HepG2 (cell line): Measurements from ENCODE around the gene CEP63. TPM values are rescaled to one million over a fixed set of nuclear protein-coding genes. Genes with fewer than 3 reads are reported as not detected.

Experiments used
- ATAC-seq: fragments of 200-7000 bp; cut with Tn5 transposase; 3 replicates; pipeline ENCODE4 v1.9.1; 2020; ENCODE audit warnings: mild to moderate bottlenecking, moderate library complexity
- BruUV-seq: library from RNA; stranded (reverse); fragments of 400-500 nt; replicated peaks from 2 replicates; lab custom pipeline; 2021; lab: Mats Ljungman, UMichigan
- CTCF ChIA-PET: fragments of 300-600 bp; formaldehyde crosslinking; extraction: SDS; loops from one replicate; lab custom pipeline; 2021; ENCODE audit warnings: low total read pairs, inconsistent platforms, low intra/inter-chr PET ratio; lab: Yijun Ruan, JAX
- POLR2A ChIA-PET: fragments of 350-600 bp; sonication (Branson Sonifier 250); formaldehyde crosslinking; loops from one replicate; lab custom pipeline; 2020; ENCODE audit warnings: antibody characterized with exemption, inconsistent platforms; lab: Yijun Ruan, JAX
- DNase-seq: peaks from one replicate; pipeline ENCODE4 v3.0.0-alpha.2; 2015; ENCODE audit warnings: low spot score
- FAIRE-seq: peaks from 3 replicates; lab custom pipeline; 2011; peaks lifted over from hg19 to GRCh38; lab: Jason Lieb, UNC
- H2AFZ ChIP-seq: one replicate; pipeline ENCODE4 v1.6.1; 2011; ENCODE audit warnings: low read length, inconsistent platforms
- H3K27ac ChIP-seq: fragments of 300-600 bp; 3 replicates; pipeline ENCODE4 v1.8.0; 2011; ENCODE audit warnings: mixed run types, mild to moderate bottlenecking, mixed read lengths, low read length, inconsistent platforms; ENCODE audit not compliant: insufficient read depth; ENCODE audit errors: extremely low read length
- H3K27me3 ChIP-seq, 2 experiments: fragments of 200-600 bp in 1 of 2; 2 replicates in 1 of 2; 3 replicates in 1 of 2; pipeline versions ENCODE4 v1.6.0 to v1.8.0; 2011; ENCODE audit warnings: low read length in 2 of 2, mild to moderate bottlenecking in 2 of 2, moderate library complexity in 2 of 2, inconsistent platforms in 1 of 2; ENCODE audit not compliant: insufficient read depth in 2 of 2, control insufficient read depth in 1 of 2
- H3K36me3 ChIP-seq, 2 experiments: fragments of 200-600 bp in 1 of 2; replicated peaks in 1 of 2; 2 replicates in 1 of 2; 3 replicates in 1 of 2; pipeline versions ENCODE4 v1.5.1 to v1.8.0; 2011; ENCODE audit warnings: low read length in 2 of 2, inconsistent platforms in 1 of 2; ENCODE audit not compliant: insufficient read depth in 2 of 2, control insufficient read depth in 1 of 2
- H3K4me1 ChIP-seq: 2 replicates; pipeline ENCODE4 v1.5.1; 2012; ENCODE audit warnings: low read length, inconsistent platforms; ENCODE audit not compliant: insufficient read depth
- H3K4me2 ChIP-seq: 2 replicates; pipeline ENCODE4 v1.6.0; 2011; ENCODE audit warnings: low read depth, low read length, inconsistent platforms
- H3K4me3 ChIP-seq, 3 experiments: fragments of 200-600 bp in 1 of 3; sonication (generic), shearing (Covaris generic) in 1 of 3; replicated peaks in 1 of 3; 2 replicates each; pipeline ENCODE4 v1.5.1; 2011 to 2016; ENCODE audit warnings: low read length in 3 of 3, inconsistent platforms in 2 of 3, low read depth in 2 of 3, mild to moderate bottlenecking in 2 of 3, control low read depth in 1 of 3, mixed read lengths in 1 of 3; ENCODE audit not compliant: insufficient read depth in 1 of 3
- H3K79me2 ChIP-seq: one replicate; pipeline ENCODE4 v1.6.1; 2011; ENCODE audit warnings: low read length, inconsistent platforms; ENCODE audit not compliant: insufficient read depth
- H3K9ac ChIP-seq: 2 replicates; pipeline ENCODE4 v1.6.0; 2011; ENCODE audit warnings: mild to moderate bottlenecking, low read depth, low read length, inconsistent platforms; ENCODE audit not compliant: insufficient read depth
- H3K9me3 ChIP-seq: 2 replicates; pipeline ENCODE4 v1.5.1; 2012; ENCODE audit warnings: mild to moderate bottlenecking, low read length
- H4K20me1 ChIP-seq: 2 replicates; pipeline ENCODE4 v1.6.0; 2011; ENCODE audit warnings: inconsistent platforms, mild to moderate bottlenecking, low read length, moderate library complexity; ENCODE audit not compliant: insufficient read depth
- AFF4 ChIP-seq: sonication (generic); formaldehyde crosslinking; IDR thresholded peaks from 2 replicates; pipeline ENCODE4 v1.4.0; 2020; ENCODE audit warnings: missing genetic modification reagents
- ERF ChIP-seq: IDR thresholded peaks from 2 replicates; pipeline ENCODE4 v1.6.1; 2018; ENCODE audit warnings: missing biosample characterization, missing genetic modification reagents
- FOSL2 ChIP-seq: sonication (generic); formaldehyde crosslinking; IDR thresholded peaks from 2 replicates; pipeline ENCODE4 v1.4.0; 2020; ENCODE audit warnings: missing genetic modification reagents
- MED8 ChIP-seq: sonication (generic); formaldehyde crosslinking; IDR thresholded peaks from 2 replicates; pipeline ENCODE4 v1.8.1; 2023; ENCODE audit warnings: mild to moderate bottlenecking, missing genetic modification reagents; ENCODE audit not compliant: insufficient replicate concordance
- SKIL ChIP-seq: sonication (generic); formaldehyde crosslinking; IDR thresholded peaks from 2 replicates; pipeline ENCODE4 v1.8.0; 2022; ENCODE audit warnings: missing genetic modification reagents, mild to moderate bottlenecking, moderate library complexity, borderline replicate concordance
- TARDBP ChIP-seq: sonication (generic); formaldehyde crosslinking; IDR thresholded peaks from 2 replicates; pipeline ENCODE4 v1.8.0; 2022; ENCODE audit warnings: mild to moderate bottlenecking, missing genetic modification reagents
- YEATS4 ChIP-seq: sonication (generic); formaldehyde crosslinking; IDR thresholded peaks from 2 replicates; pipeline ENCODE4 v1.4.0; 2020; ENCODE audit warnings: missing genetic modification reagents, borderline replicate concordance
- ZNF24 ChIP-seq: fragments of 450-650 bp; IDR thresholded peaks from 2 replicates; pipeline ENCODE4 v1.6.1; 2017; ENCODE audit warnings: antibody characterized with exemption, mild to moderate bottlenecking
- ZNF713 ChIP-seq: sonication (generic); formaldehyde crosslinking; IDR thresholded peaks from 2 replicates; pipeline ENCODE4 v1.4.0; 2020; ENCODE audit warnings: mild to moderate bottlenecking, missing genetic modification reagents
- WGBS: methylation state at CpG from one replicate; pipeline ENCODE4 v1.1.6; 2017; ENCODE audit warnings: low lambda C conversion rate; 5-methylcytosine and 5-hydroxymethylcytosine counted together
- in situ Hi-C: cut with HindIII; loops from 2 replicates; pipeline ENCODE4 v1.10.0; 2017; ENCODE audit warnings: low pct_unique_long_range_greater_than_20kb; ENCODE audit not compliant: extremely low pct_ligation_motif_present
- intact Hi-C: fragments of 100-400 bp; cut with micrococcal nuclease; formaldehyde crosslinking; loops from one replicate; pipeline ENCODE4 v1.10.0; 2022; ENCODE audit not compliant: unreplicated experiment
- polyA plus RNA-seq, 8 experiments: library from polyadenylated mRNA; depleted of rRNA in 3 of 8; stranded (reverse) in 7 of 8; unstranded in 1 of 8; fragments of >200 nt; fragmentation: Illumina TruSeq in 4 of 8; extraction: Trizol in 4 of 8; gene quantifications; 2 replicates each; pipeline versions ENCODE4 v1.2.1 to v1.2.3, GENCODE V29; 2011 to 2016; ENCODE audit warnings: low read depth in 4 of 8, missing spikeins in 1 of 8, mixed read lengths in 1 of 8; ENCODE audit not compliant: insufficient read depth in 1 of 8
- total RNA-seq, 5 experiments: library from RNA; depleted of rRNA; stranded (reverse); fragments of >200 nt; fragmentation: Illumina TruSeq; extraction: Trizol; gene quantifications; 2 replicates each; pipeline ENCODE4 v1.2.3, GENCODE V29; 2016; ENCODE audit warnings: low read depth in 1 of 5
- TF ChIP-seq, protein P1 (sequence below): sonication (generic); formaldehyde crosslinking; IDR thresholded peaks from 2 replicates; pipeline ENCODE4 v1.4.0; 2020; ENCODE audit warnings: missing genetic modification reagents, borderline replicate concordance
- TF ChIP-seq, protein P2 (sequence below): sonication (generic); formaldehyde crosslinking; IDR thresholded peaks from 2 replicates; pipeline ENCODE4 v1.4.0; 2020; ENCODE audit warnings: missing genetic modification reagents

CEP63 gene
- total and polyA plus RNA-seq, 2 of the 13 experiments (the other 11 are each of a cell fraction or from before 2014, with no cell fraction given), result 7.2 to 18.4 TPM

GRCh38 chr3:134592806-134593205 lies 106.9 kb downstream of the CEP63 start:
- ATAC-seq (no peak), DNase-seq (no peak), FAIRE-seq (no peak)
- Histone ChIP-seq H3K79me2 (no peaks in the 10 kb centered on the region), H3K9ac (no peak overlapping the region), H3K4me2 (no peak overlapping the region), H3K27me3 (peaks cover 1 to 12% of the 10 kb centered on the region in 2 experiments; a peak in 2 of 5 replicates), H2AFZ (no peak overlapping the region), H3K36me3 (no peaks in the 10 kb centered on the region), H3K4me3 (no peak overlapping the region), H3K9me3 (no peaks in the 10 kb centered on the region), H3K27ac (no peak overlapping the region), H3K4me1 (no peaks in the 10 kb centered on the region), H4K20me1 (no peaks in the 10 kb centered on the region)
- in situ Hi-C loops, result no loop called here
- ChIA-PET CTCF (no interaction called here), POLR2A (no interaction called here)
- intact Hi-C loops, result no loop called here
- no peak for TF ChIP-seq ERF
- no peak for TF ChIP-seq ZNF24
- TF ChIP-seq TARDBP, result no peak
- TF ChIP-seq FOSL2 (CRISPR knock-in tag), result no peak
- no peak for TF ChIP-seq YEATS4 (CRISPR knock-in tag)
- TF ChIP-seq SKIL, result no peak
- no peak for TF ChIP-seq MED8
- 18% methylated on average over 5 of the region's 5 CpGs for WGBS
- BruUV-seq, result no TSS peak

DNA sequence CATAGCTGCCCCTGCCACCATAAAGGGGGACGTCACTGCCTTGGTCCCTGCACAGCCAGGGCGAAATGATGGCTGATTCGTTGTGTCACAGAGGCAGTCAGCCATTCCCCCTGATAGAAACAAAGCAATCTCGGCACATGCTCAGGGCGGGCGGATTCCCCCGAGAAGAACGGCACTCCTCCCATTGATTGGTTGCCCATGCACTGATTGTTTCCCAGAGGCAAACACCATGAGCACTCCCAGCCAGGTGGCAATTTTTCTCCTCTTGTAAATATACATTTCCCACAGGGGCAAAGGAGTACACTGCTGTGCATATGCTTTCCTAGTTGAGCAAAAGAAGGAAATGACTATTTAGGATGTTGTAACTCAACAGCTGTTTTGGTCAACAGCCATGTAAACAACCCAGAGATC lies 108.5 kb downstream of the CEP63 start:
- H3K27me3 ChIP-seq, result peaks cover 1 to 26% of the 10 kb centered on the region in 2 experiments; a peak in 2 of 5 replicates
- no peaks in the 10 kb centered on the region for H3K79me2 ChIP-seq
- no peak overlapping the region for H2AFZ ChIP-seq
- no peaks in the 10 kb centered on the region for H3K9me3 ChIP-seq
- no peak overlapping the region for H3K27ac ChIP-seq
- no peak overlapping the region for H3K9ac ChIP-seq
- no peak overlapping the region for H3K4me2 ChIP-seq
- no peak for ATAC-seq
- no peaks in the 10 kb centered on the region for H3K36me3 ChIP-seq
- no peaks in the 10 kb centered on the region for H4K20me1 ChIP-seq
- 0% methylated on average over 3 of the region's 8 CpGs for WGBS
- no peak for FAIRE-seq
- no peaks in the 10 kb centered on the region for H3K4me1 ChIP-seq
- in situ Hi-C loops, result no loop called here
- intact Hi-C loops, result no loop called here
- BruUV-seq, result no TSS peak
- H3K4me3 ChIP-seq, result no peak overlapping the region
- CTCF ChIA-PET, result no interaction called here
- no peak for DNase-seq
- POLR2A ChIA-PET, result no interaction called here
- TF ChIP-seq, protein P1, sequence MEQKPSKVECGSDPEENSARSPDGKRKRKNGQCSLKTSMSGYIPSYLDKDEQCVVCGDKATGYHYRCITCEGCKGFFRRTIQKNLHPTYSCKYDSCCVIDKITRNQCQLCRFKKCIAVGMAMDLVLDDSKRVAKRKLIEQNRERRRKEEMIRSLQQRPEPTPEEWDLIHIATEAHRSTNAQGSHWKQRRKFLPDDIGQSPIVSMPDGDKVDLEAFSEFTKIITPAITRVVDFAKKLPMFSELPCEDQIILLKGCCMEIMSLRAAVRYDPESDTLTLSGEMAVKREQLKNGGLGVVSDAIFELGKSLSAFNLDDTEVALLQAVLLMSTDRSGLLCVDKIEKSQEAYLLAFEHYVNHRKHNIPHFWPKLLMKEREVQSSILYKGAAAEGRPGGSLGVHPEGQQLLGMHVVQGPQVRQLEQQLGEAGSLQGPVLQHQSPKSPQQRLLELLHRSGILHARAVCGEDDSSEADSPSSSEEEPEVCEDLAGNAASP, result no peak
- TF ChIP-seq, protein P2, sequence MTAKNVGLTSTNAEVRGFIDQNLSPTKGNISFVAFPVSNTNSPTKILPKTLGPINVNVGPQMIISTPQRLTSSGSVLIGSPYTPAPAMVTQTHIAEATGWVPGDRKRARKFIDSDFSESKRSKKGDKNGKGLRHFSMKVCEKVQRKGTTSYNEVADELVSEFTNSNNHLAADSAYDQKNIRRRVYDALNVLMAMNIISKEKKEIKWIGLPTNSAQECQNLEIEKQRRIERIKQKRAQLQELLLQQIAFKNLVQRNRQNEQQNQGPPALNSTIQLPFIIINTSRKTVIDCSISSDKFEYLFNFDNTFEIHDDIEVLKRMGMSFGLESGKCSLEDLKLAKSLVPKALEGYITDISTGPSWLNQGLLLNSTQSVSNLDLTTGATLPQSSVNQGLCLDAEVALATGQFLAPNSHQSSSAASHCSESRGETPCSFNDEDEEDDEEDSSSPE, result no peak
- TF ChIP-seq AFF4 (CRISPR knock-in tag) (no peak), ZNF713 (CRISPR knock-in tag) (no peak)
